OCI-LY1 (cell line): Measurements from ENCODE around the gene PRKCA.

Experiments used
- H2AFZ ChIP-seq: fragments of 200-600 bp; sonication (generic), shearing (Covaris generic); 2 replicates; pipeline ENCODE4 v1.6.0; 2014; ENCODE audit warnings: antibody characterized with exemption, mild to moderate bottlenecking, low read length
- H3F3A ChIP-seq: fragments of 200-600 bp; sonication (generic), shearing (Covaris generic); 2 replicates; pipeline ENCODE4 v1.6.0; 2014; ENCODE audit warnings: mild to moderate bottlenecking, antibody characterized with exemption, low read length, moderate library complexity; ENCODE audit not compliant: insufficient read depth
- H3K27ac ChIP-seq: fragments of 200-600 bp; sonication (generic); 2 replicates; pipeline ENCODE4 v1.5.1; 2014; ENCODE audit warnings: low read length, mixed run types, mild to moderate bottlenecking, low read depth; ENCODE audit not compliant: poor library complexity, severe bottlenecking
- H3K27me3 ChIP-seq: fragments of 200-600 bp; sonication (generic); 2 replicates; pipeline ENCODE4 v1.6.0; 2014; ENCODE audit warnings: antibody characterized with exemption, mild to moderate bottlenecking, low read length, moderate library complexity; ENCODE audit not compliant: insufficient read depth
- H3K36me3 ChIP-seq: fragments of 200-600 bp; sonication (generic); 2 replicates; pipeline ENCODE4 v1.6.1; 2014; ENCODE audit warnings: mild to moderate bottlenecking, antibody characterized with exemption, low read length, moderate library complexity, mixed read lengths; ENCODE audit not compliant: insufficient read depth
- H3K4me1 ChIP-seq: fragments of 200-600 bp; sonication (generic); 2 replicates; pipeline ENCODE4 v1.5.1; 2014; ENCODE audit warnings: mild to moderate bottlenecking, low read length, moderate library complexity; ENCODE audit not compliant: insufficient read depth, severe bottlenecking
- H3K4me2 ChIP-seq: fragments of 200-600 bp; sonication (generic), shearing (Covaris generic); 2 replicates; pipeline ENCODE4 v1.6.1; 2014; ENCODE audit warnings: low read length
- H3K4me3 ChIP-seq: fragments of 200-600 bp; sonication (generic); 2 replicates; pipeline ENCODE4 v1.5.1; 2014; ENCODE audit warnings: low read length, low read depth, mild to moderate bottlenecking, mixed read lengths; ENCODE audit not compliant: poor library complexity, severe bottlenecking
- H3K79me2 ChIP-seq: fragments of 200-600 bp; shearing (Covaris generic); 2 replicates; pipeline ENCODE4 v1.6.1; 2016; ENCODE audit warnings: mixed run types, low read length, mixed read lengths; ENCODE audit not compliant: insufficient read depth
- H3K9ac ChIP-seq: fragments of 200-600 bp; sonication (generic), shearing (Covaris generic); 2 replicates; pipeline ENCODE4 v1.6.1; 2014; ENCODE audit warnings: mild to moderate bottlenecking, low read length, mixed read lengths
- H3K9me2 ChIP-seq: fragments of 200-600 bp; sonication (generic), shearing (Covaris generic); 2 replicates; pipeline ENCODE4 v1.6.1; 2014; ENCODE audit warnings: low read depth, mild to moderate bottlenecking, low read length, mixed read lengths
- H3K9me3 ChIP-seq: fragments of 200-600 bp; shearing (Covaris generic); 2 replicates; pipeline ENCODE4 v1.6.1; 2014; ENCODE audit warnings: low read length, mixed read lengths
- H4K20me1 ChIP-seq: fragments of 200-600 bp; sonication (generic), shearing (Covaris generic); 2 replicates; pipeline ENCODE4 v1.6.0; 2016; ENCODE audit warnings: mild to moderate bottlenecking, low read length; ENCODE audit not compliant: insufficient read depth
- CTCF ChIP-seq: fragments of 200-600 bp; sonication (generic), shearing (Covaris generic); IDR thresholded peaks from 2 replicates; pipeline ENCODE4 v1.5.1; 2017; ENCODE audit warnings: mild to moderate bottlenecking, antibody characterized with exemption, low read length, moderate library complexity, mixed read lengths
- EZH2 ChIP-seq: fragments of 200-600 bp; sonication (generic), shearing (Covaris generic); IDR thresholded peaks from 2 replicates; pipeline ENCODE4 v1.8.0; 2017; ENCODE audit warnings: borderline replicate concordance, mixed run types, mild to moderate bottlenecking, antibody characterized with exemption, low read length, moderate library complexity, mixed read lengths

PRKCA gene

GRCh38 chr17:66750781-66751543, 448.5 kb downstream of the PRKCA start:
- no peaks in the 10 kb centered on the region for H3K9me3 ChIP-seq
- no peak overlapping the region for H3K9ac ChIP-seq
- no peaks in the 10 kb centered on the region for H3K79me2 ChIP-seq
- H3K36me3 ChIP-seq = peaks cover 7% of the 10 kb centered on the region
- TF ChIP-seq CTCF = no peak
- no peak for TF ChIP-seq EZH2
- no peaks in the 10 kb centered on the region for H3K27me3 ChIP-seq
- no peak overlapping the region for H3K4me2 ChIP-seq
- no peak overlapping the region for H2AFZ ChIP-seq
- no peaks in the 10 kb centered on the region for H3F3A ChIP-seq
- H3K27ac ChIP-seq = no peak overlapping the region
- H3K9me2 ChIP-seq = no peaks in the 10 kb centered on the region
- no peaks in the 10 kb centered on the region for H4K20me1 ChIP-seq
- no peak overlapping the region for H3K4me3 ChIP-seq
- H3K4me1 ChIP-seq = no peaks in the 10 kb centered on the region

GRCh38 chr17:66751771-66752170, 449.4 kb downstream of the PRKCA start:
- H2AFZ ChIP-seq = no peak overlapping the region
- H4K20me1 ChIP-seq = no peaks in the 10 kb centered on the region
- no peaks in the 10 kb centered on the region for H3K4me1 ChIP-seq
- H3K9me2 ChIP-seq = no peaks in the 10 kb centered on the region
- TF ChIP-seq CTCF (no peak), EZH2 (no peak)
- H3K9ac ChIP-seq = no peak overlapping the region
- no peaks in the 10 kb centered on the region for H3K79me2 ChIP-seq
- no peaks in the 10 kb centered on the region for H3F3A ChIP-seq
- no peak overlapping the region for H3K27ac ChIP-seq
- no peaks in the 10 kb centered on the region for H3K9me3 ChIP-seq
- H3K4me3 ChIP-seq = no peak overlapping the region
- H3K36me3 ChIP-seq = peaks cover 7% of the 10 kb centered on the region
- no peaks in the 10 kb centered on the region for H3K27me3 ChIP-seq
- H3K4me2 ChIP-seq = no peak overlapping the region

- no peaks in the 10 kb centered on the region for H3K9me2 ChIP-seq
- H3K36me3 ChIP-seq = peaks cover 7% of the 10 kb centered on the region
- no peaks in the 10 kb centered on the region for H3K79me2 ChIP-seq
- no peaks in the 10 kb centered on the region for H3K4me1 ChIP-seq
- no peaks in the 10 kb centered on the region for H3K9me3 ChIP-seq
- H3K4me2 ChIP-seq = no peak overlapping the region
- H3K27ac ChIP-seq = no peak overlapping the region
- no peaks in the 10 kb centered on the region for H4K20me1 ChIP-seq
- H3K9ac ChIP-seq = no peak overlapping the region
- TF ChIP-seq CTCF = no peak
- TF ChIP-seq EZH2 = no peak
- no peak overlapping the region for H2AFZ ChIP-seq
- H3K4me3 ChIP-seq = no peak overlapping the region
- H3K27me3 ChIP-seq = no peaks in the 10 kb centered on the region
- no peaks in the 10 kb centered on the region for H3F3A ChIP-seq
Measured at GRCh38 chr17:66752411-66752810, 450.0 kb downstream of the PRKCA start.
